Nucleus accumbens (tissue), 56 donors: Measurements from ENCODE around the gene COX4I1.
"Not testable (repeated sequence)": the region's sequence is repeated elsewhere in the genome, so short reads cannot be mapped to it uniquely, and the experiment has no call there.

Experiments used
- DNase-seq, 56 donors: peaks; one replicate each; lab custom pipeline; 2025; lab: John Stamatoyannopoulos, UW

COX4I1 gene

DNA sequence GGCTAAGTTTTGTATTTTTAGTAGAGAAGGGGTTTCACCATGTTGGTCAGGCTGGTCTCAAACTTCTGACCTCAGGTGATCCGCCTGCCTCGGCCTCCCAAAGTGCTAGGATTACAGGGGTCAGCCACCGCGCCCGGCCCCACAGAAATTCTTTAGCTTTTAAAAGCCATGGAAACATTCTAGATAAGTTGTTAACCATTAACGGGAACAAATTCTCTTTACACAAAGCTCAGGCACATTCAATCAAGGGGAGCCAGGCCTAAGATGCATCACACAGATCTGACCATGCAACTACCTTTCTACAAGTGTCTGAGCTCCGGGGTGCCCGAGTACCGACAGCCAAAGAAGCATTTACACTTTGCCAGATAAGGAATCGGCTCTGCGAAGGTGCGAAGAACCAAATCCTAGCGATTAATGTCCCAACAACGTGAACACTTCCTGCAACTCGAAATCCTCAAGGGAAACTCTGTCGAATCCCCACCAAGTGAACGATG, 1.2 kb upstream of the COX4I1 start:
- no peak for DNase-seq

GRCh38 chr16:85798901-85799496, 496 bp upstream of the COX4I1 start:
- DNase-seq = peak in 10 of 56 donors; percentile 13 to 51 (median 36)

DNA sequence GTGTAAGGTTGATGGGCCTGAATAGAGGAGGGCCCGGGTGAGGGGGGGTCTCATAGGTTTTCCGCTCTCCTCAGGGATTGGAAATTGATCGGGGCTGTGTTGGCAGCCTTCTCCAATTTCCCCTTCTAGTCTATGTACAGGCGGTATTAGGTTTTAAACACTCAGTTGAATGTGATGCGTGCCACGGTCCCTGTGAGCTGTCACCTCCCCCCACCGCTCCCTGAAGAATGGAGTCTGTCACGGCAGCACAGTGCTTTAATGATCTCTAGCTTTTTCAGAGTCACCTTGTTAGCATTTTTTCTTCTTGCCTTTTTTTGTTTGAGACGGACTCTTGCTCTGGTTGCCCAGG, 800 bp downstream of the COX4I1 start:
- DNase-seq = peak in 2 of 56 donors; percentile 24 to 29

DNA sequence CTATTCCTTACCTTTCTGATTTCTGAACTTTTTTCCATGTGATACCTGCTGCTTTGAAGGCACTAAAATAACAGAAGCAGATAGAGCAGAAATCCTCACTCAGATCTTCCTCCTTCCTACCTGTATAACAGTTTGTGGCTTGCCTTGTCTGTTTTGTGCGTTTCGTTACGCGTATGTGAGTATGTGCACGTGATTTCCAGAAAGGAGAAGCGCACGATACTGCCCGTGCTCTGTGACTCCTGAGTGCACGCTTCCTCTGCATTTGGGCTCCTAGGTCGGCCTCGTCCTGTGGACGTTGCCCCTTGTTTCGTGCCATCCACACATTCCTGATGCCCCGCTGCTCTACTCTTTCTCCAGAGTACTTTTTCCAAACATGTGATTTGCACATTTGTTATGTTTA, 4.1 kb downstream of the COX4I1 start:
- DNase-seq = no peak

GRCh38 chr16:85805442-85806045, 6.0 kb downstream of the COX4I1 start:
- DNase-seq = no peak

DNA sequence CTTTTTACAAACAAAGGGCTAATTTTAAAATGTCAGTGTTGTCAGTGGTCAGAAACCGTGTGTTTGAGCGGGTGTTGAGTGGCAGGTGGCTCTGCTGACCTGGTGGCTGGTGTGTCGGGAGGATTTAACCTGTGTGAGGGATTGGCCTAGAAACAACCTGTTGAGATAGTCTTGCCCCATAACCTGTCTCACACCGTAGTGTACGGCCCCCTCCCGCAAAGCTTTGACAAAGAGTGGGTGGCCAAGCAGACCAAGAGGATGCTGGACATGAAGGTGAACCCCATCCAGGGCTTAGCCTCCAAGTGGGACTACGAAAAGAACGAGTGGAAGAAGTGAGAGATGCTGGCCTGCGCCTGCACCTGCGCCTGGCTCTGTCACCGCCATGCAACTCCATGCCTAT, 7.0 kb downstream of the COX4I1 start:
- no peak for DNase-seq

DNA sequence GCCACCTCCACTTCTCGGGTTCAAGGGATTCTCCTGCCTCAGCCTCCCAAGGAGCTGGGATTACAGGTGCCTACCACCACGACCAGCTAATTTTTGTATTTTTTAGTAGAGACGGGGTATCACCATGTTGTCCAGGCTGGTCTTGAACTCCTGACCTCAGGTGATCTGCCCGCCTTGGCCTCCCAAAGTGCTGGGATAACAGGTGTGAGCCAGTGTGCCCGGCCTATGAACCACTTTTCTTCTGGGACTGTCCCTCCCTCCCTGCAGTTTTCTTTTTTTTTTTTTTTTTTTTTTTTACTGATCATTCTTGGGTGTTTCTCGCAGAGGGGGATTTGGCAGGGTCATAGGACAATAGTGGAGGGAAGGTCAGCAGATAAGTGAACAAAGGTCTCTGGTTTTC, 7.8 kb downstream of the COX4I1 start:
- DNase-seq = not testable (repeated sequence)

GRCh38 chr16:85808104-85808503, 8.6 kb downstream of the COX4I1 start:
- not testable (repeated sequence) for DNase-seq

DNA sequence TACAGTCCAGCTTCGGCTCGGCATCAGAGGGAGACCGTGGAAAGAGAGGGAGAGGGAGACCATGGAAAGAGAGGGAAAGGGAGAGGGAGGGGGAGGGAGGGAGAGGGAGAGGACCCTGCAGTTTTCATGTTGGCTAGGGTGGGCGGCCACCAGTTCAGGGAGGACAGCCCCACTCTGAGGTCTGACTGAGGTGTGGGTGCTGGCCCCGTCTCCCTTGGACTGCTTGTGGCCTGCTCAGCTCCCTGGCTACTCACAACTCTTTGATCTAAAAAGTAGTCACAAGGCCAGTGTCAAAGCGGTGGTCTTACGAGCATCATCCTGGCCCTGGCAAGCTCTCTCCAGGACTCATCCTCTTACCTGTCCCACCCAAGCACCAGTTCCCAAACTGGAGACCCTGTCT, 9.4 kb downstream of the COX4I1 start:
- DNase-seq = no peak

DNA sequence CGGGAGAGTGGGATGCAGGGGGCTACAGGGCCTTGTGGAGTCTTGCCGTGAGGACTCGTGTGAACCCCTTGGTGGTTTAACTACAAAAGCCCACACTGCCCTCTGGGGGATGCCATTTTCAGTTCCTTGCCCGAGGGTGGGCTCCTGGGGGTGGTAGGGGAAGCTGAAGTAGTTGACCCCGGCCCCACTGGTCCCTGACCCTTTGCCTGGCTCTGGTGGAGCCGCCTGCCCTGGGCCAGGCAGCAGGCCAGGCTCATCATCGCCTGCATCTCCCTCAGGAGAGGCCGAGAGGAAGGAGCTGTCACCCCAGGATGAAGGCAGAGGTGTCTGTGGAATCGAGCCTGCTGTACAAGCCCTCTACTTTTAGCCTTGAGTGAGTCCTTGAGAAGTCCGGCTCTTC, 10.2 kb downstream of the COX4I1 start:
- DNase-seq = no peak

GRCh38 chr16:85810097-85810741, 10.7 kb downstream of the COX4I1 start:
- DNase-seq = no peak

DNA sequence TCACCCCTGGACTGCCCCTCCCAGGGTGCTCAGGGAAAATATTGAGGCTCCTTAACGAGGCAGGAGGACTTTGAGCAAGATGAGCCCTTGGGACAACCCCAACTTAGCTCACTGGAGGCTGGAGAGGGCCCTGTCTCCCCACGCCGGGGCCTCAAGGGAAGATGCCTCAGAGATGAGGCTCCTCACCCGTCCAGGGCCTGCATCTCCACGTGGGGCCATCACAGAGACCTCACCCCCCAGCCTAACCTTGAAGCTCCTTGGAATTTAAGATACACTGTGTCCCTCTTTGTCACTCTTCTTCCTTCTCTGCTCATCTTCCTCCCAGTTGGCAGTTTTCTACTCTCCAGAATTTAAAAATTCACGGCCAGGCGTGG, 11.2 kb downstream of the COX4I1 start:
- no peak for DNase-seq

DNA sequence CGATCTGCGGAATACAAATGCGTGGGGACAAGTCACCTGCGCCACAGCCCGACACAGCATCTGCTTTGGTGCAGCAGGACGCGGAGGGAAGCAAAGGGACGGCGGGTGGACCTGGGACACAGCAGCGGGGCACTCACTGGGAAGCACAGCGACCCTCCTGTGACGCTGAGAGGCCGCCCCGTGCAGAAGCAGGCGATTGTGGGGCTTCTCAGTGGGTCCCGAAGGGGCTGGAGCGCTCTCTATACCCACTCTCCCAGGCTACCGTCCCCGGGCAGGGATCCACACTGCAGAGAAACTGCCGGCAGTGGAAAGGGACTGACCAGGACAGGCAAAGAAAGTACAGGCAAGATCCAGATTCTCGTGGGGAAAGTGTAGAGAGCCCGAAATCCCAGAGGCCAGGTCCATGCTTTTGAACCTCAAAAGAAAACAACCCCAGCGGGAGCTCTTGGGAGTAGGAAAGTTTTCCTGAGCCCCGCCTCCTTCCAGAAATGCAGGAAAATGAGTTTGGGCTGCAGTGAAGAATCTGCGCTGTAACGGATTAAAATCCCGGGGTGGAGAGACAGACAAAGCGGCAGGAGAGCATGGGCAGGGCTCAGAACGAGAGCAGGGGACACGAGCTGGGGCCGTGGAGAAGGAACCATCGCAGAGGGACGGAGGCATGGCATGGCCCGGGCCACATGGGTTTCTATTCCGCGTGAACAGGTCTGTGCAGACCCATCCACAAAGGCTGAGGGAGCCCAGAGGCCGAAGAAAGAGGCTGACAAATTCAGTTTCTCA, 12.7 kb downstream of the COX4I1 start:
- no peak for DNase-seq

GRCh38 chr16:85812811-85813700, 13.6 kb downstream of the COX4I1 start:
- no peak for DNase-seq

- DNase-seq = no peak
Measured at GRCh38 chr16:85816159-85816558, 16.7 kb downstream of the COX4I1 start.

- DNase-seq = not testable (repeated sequence)
Measured at GRCh38 chr16:85817195-85817594, 17.7 kb downstream of the COX4I1 start.

GRCh38 chr16:85819245-85819644, 19.8 kb downstream of the COX4I1 start:
- DNase-seq = peak in 39 of 56 donors; percentile 2 to 79 (median 27)

- no peak for DNase-seq
Measured at GRCh38 chr16:85819771-85820170, 20.3 kb downstream of the COX4I1 start.

GRCh38 chr16:85820604-85821372, 21.3 kb downstream of the COX4I1 start:
- no peak for DNase-seq
